Hematopoietic multipotent progenitor cell treated with erythropoietin and hydrocortisone succinate and interleukin-3 and kit ligand, for 17 days (in vitro differentiated cells): ENCODE data around the gene CFD.
"Not testable (repeated sequence)": the region's sequence is repeated elsewhere in the genome, so short reads cannot be mapped to it uniquely, and the experiment has no call there.

Source experiments
- DNase-seq: peaks from one replicate; pipeline ENCODE4 v3.0.0-alpha.2; 2015; ENCODE audit warnings: low spot score

The CFD gene

GRCh38 chr19:888581-889385 lies 29.3 kb downstream of the CFD start:
- peak; percentile 60 for DNase-seq

- DNase-seq, result no peak
These were observed 30.3 kb downstream of the CFD start for GRCh38 chr19:889662-890295.

DNA sequence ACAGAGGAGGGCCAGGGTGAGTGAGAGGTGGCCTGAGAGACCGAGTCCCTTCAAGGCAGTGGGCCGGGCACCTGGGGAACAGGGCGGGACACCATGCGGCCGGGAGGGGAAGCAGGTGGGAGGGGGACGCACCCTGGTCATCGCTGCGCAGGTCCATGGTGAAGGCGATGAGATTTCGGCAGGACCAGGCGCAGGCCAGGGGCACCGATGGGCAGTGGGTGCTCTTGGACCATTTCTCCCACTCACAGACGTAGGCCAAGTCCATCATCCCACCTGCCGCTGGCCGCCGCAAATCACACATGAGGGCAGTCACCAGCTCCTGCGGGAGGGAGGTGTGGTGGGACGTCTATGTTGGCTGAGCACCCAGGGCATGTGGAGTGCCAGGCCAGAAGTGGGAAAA lies 31.4 kb downstream of the CFD start:
- no peak for DNase-seq

DNA sequence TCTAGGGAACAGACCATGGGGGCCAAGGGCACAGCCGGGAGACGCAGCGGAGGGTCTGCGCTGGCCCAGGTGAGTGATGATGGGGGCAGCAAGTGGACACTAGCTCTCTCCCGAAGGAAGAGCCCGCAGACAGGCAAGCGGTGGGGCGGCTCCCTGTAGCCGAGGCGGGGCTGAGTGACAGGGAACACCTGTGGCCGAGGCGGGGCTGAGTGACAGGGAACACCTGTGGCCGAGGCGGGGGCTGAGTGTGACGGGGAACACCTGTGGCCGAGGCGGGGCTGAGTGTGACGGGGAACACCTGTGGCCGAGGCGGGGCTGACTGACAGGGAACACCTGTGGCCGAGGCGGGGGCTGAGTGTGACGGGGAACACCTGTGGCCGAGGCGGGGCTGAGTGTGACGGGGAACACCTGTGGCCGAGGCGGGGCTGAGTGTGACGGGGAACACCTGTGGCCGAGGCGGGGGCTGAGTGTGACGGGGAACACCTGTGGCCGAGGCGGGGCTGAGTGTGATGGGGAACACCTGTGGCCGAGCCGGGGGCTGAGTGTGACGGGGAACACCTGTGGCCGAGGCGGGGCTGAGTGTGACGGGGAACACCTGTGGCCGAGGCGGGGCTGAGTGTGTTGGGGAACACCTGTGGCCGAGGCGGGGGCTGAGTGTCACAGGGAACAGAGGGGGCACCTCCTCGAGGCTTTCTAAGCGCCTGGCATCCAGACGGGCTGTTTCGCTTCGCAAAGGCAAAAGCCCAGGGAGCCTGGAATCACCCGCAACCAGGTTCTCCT lies 32.1 kb downstream of the CFD start:
- DNase-seq, result not testable (repeated sequence)

DNA sequence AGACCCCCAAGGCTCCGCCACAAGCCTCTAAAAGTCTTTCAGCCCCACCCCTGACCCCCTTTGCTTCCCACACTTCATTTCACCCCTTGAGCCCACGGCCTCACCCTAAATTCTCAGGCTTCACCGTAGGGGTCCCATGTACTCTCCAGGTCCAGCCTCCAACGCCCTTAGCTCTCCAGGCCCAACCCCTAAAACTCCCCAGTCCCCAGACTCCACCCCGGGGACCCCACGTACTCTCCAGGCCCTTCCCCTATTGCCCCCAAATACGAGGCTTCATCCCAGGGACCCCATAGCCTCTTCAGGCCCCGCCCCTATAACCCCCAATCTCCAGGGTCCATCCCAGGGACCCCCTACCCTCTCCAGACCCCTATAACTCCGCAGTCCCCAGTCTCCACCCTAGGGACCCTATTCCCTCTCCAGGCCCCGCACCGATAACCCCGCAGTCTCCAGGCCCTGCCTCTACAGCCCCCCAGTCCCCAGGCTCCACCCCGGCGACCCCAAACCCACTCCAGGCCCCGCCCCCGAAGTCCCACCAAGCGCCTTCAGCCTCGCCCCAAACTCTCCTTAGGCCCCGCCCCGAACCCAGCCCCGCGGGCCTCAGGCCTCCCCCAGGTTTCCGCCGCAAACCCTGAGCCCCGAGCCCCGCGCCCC lies 32.9 kb downstream of the CFD start:
- no peak for DNase-seq

GRCh38 chr19:892894-893689 lies 33.6 kb downstream of the CFD start, which contains the start of the genes MED16 and RNU6-9:
Gene MED16, minus strand, starts transcription at chr19:893187. Its CDS starts 2,056 bp downstream, at chr19:891131.
Gene RNU6-9, plus strand, starts transcription at chr19:893484.
- DNase-seq, result peak; percentile 96

- no peak for DNase-seq
These were observed 37.0 kb downstream of the CFD start for GRCh38 chr19:896434-896833.

DNA sequence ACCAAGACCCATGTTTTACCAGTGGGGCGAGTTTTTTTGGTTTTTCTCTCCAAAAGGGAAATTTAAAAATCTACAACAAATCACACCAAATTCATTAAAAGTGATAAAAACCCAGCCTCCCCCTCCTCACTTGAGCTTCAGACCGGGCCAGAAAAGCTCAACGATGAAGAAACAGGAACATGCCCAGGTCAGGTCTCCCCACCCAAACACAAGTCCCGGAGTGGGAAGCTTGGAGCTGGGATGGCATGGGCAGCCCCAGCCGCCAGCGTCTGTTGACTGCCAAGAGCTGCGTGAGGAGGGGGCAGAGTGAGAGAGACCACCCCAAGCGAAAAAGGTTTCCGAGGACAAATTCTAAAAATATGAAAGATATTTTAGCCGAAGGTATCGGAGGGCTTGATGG lies 37.5 kb downstream of the CFD start:
- no peak for DNase-seq

DNA sequence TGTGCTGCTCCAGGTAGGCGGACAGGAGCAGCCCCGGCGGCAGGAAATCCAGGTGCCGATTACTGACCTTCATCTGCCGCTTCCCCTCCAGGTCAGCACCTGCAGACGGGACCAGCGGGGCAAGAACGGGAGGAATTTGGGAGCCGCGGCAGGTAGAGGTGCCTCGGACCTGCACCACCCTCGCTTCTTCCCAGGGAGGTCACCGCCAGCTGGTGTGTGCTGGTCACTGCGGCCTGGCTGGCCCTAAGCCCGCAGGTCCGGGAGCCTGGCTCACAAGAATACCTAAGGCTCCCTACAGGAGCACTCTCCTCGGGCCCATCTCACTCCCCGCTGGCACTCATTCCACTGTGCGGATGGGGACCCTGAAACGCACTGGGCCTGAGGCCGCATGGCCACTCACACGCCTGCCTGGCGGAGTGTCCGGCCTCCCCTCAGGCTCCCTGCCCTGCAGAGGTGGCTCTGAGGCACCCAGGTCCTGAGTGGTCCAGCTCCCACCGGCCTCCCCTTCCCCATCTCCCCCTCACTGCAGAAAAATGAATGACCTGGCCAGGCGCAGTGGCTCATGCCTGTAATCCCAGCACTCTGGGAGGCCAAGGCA lies 38.1 kb downstream of the CFD start:
- DNase-seq, result no peak

DNA sequence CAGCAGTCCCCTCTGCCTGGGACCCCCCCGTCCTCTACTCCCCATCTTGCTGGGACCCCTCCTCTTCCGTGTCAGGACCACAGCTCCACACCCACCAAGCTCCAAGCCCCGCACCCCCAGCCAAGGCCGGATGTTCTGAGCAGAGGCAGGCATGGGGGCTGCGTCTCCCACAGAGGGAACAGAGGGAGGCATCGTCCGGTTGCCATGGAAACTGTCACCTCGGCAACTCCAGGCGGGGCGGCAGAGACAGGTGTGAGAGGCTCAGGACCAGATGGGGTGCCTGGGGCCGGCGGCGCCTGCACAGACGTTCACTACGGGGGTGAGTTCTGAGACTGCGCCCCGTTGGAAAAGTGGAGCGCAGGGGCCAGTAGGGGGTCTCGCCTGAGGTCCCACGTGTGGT lies 39.2 kb downstream of the CFD start:
- DNase-seq, result no peak

GRCh38 chr19:899336-900042 lies 40.0 kb downstream of the CFD start:
- DNase-seq, result no peak

- DNase-seq, result peak; percentile 57
These were observed 40.5 kb downstream of the CFD start for GRCh38 chr19:900043-900301.

DNA sequence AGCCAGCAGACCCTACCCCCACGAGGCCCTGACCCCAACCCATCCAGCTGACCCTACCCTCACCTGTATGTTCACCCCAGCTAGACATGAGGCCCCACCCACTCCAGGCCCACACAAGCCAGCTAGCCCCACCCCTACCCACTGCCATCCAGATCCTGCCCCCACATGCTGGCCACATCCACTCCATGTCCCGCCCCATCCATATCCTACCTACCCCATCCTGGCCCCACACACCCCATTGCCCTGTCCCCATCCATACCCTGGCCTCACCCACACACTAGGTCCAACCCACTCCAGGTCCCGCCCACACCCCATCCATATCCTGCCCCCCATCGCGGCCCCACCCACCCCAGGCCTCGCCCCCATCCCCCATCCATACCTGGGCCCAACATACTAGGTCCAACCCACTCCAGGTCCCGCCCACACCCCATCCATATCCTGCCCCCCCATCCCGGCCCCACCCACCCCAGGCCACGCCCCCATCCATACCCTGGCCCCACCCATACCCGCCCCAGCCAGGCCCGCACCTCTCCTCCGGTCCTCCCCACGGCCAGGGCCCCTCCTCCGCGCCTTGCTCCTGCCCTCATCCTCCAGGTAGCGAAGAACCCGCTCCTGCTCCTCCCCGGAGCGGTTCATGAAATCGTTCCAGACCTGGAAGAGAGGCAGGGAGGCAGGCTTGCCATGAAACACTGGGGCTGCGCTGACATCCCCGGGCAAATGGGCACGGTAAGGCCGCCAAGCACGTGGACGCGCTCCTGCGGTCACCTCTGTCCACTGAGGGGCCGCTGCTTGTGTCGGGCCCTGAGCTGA lies 41.0 kb downstream of the CFD start:
- DNase-seq, result peak; percentile 69

- no peak for DNase-seq
These were observed 42.0 kb downstream of the CFD start for GRCh38 chr19:901216-902092.

DNA sequence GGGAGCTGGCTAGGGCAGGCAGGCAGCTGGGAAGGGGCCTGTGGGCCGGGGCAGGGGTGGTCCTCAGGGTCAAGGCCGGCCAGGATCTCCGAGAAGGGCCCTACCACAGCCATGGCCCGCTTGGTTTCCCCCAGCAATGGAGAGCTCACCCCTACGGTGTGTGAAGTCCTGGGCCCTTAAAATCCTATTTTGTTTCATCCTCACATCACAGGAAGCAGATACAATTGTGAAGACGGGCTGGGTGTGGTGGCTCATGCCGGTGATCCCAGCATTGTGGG lies 42.6 kb downstream of the CFD start:
- DNase-seq, result no peak

DNA sequence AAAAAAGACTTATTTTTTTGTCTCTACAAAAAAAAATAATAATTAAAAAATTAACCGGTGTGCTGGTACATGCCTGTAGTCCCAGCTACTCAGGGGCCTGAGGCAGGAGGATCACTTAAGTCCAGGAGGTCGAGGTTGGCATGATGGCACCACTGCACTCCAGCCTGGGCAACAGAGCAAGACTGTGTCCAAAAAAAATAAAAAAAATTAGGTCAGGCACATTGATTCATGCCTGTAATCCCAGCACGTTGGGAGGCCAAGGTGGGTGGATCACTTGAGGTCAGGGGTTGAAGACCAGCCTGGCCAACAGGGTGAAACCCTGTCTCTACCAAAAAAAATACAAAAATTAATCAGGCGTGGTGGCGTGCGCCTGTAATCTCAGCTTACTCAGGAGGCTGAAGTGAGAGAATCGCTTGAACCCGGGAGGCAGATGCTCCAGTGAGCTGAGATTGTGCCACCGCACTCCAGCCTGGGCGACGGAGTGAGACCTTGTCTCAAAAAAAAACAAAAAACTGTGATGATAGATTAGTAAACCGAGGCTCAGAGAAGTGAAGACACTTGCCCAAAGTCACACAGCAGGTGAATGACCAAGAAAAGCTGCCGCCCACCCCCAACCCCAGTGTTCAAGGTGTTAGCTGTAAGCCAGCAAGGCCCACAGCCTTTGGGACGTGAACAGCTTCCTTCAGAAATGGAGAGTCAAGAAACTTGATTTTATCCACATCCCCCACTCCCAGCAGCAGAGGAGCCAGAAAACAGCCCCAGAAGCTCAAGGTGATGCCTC lies 43.2 kb downstream of the CFD start:
- no peak for DNase-seq

- DNase-seq, result no peak
These were observed 43.9 kb downstream of the CFD start for GRCh38 chr19:903266-903797.

GRCh38 chr19:904545-904944 lies 45.1 kb downstream of the CFD start:
- DNase-seq, result no peak
